Fibroblast of skin of scalp (primary cell): Measurements from ENCODE around the gene CGNL1.

Source experiments
- DNase-seq: peaks from one replicate; pipeline ENCODE4 v3.0.0-alpha.2; 2013

CGNL1 gene

DNA sequence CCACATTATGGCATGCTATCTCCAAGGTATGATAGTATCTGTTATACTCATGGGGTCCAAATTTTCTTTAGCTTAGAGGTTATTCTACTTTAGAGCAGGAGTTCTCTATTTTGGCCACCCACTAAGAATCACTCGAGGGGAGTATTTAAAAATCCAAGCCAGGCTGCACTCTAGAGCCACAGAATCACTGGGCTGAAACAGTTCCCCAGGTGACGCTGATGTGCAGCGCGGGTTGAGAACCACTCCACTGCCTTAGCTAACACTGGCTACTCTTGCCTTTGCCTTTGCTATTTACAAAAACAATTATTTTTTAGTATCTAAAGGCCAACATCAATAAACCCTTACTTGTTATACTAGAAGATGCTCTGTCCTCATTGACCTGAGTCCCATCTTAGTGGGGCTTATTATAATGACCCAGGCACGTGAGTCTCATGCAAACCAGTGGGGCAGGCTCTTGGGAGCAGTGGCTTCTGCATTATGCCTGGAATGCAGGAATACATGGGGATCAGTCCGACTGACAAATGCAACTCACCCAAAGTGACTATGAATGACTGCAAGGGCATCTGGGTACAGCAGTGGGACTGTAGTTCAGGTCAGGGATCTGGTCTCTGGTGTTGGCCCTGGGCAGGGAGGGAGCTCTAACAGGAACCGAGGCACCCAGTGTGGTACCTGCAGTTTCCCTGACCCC lies 21.7 kb upstream of the CGNL1 start:
- no peak for DNase-seq

DNA sequence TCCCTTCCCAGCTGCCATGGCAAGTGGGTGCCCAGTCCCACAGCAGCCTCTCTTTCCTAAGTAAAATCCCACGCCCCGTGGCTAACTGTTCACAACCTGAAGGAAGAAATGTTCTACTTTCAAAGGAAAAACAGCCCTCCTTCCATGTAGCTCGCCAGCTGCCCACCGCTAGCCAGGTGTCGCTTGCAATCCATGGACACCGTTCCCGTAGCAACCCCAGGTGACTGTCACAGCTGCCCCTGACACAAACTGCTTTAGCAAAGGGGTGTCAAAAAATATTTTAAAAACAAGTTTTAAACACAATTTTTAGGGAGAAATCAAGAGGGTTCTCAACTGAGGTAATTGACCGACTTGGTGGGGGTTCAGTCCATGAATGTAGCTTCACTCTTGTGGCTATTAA lies 21.0 kb upstream of the CGNL1 start:
- DNase-seq = no peak

DNA sequence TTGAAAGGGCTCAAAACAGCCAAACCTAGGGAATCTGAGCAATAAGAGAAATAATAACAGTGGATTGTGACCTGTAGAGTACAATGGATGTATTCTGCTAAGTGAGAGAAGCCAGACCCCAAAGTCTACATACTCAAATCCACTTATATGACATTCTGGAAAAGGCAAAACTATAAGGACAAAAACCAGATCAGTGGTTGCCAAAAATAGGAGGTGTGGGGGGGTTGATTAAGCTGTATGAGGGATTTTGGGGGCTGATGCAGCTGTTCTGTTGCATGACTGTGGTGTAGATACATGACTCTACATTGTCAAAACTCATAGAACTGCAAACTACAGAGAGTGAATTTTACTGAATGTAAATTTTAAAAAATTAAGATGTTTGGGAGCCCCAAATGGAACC lies 20.1 kb upstream of the CGNL1 start:
- no peak for DNase-seq

DNA sequence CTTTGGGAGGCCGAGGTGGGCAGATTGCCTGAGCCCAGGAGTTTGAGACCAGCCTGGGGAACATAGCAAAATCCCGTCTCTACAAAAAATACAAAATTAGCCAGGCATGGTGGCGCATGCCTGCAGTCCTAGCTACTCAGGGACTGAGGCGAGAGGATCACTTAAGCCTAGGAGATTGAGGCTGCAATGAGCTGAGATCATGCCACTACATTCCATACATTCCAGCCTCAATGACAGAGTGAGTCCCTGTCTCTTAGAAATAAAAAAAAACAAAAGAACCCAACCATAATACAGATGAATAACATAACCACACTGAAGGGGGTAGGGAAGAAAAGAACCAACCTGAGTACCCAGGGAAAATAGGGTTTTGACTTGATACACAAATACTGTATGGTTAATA lies 19.7 kb upstream of the CGNL1 start:
- peak; percentile 90 for DNase-seq

DNA sequence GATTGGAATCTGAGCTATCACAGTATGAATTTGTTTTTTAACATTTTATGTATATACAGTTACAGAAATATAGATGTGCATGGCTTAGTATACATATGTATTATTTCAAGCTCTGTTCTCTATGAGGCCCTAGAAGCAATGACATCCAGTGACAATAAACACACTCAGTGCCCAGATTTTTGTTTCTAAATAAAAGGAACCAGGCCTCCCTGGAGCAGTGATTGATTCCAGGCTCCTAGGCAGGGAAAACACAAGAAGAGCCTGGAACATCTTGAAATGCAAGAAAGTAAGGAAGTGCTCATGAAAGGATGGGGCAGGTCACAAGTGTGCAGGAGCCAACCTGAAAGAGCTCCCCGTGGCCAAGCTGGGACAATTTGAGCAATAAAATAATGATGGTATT lies 18.5 kb upstream of the CGNL1 start:
- DNase-seq = no peak

DNA sequence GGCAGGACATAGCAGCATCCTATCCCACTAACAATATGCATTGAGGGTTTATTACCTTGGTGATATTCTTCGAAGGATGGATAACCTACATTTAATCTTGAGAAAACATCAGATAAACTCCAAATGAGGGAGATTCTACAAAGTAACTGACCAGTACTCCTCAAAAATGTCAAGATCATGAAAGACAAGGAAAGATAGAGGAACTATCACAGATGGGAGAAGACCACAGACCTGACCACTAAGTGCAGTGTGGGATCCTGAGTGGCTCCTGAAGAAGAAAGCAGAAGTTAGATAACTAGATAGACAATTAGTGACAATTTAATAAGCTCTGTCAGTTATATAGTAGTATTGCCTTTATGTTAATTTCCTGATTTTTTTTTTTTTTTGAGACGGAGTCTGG lies 17.7 kb upstream of the CGNL1 start:
- no peak for DNase-seq

DNA sequence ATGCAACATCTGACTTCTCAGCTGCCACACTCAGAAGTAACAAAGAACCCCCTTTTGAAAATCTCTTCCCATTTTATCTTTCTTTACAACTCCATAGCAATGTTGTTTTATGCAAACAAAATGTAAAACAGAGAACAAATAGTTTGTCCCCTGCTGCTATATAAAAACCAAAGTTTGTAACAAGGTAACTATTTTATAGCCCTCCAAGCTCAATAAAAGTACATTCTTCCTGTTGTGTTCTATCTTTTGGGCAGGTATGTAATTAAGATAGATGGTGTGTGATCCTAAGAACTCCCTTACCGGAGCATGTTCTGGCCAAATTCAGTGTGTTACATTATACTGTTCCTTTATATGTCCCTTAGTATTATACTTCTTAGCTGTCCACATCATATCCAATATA lies 12.6 kb upstream of the CGNL1 start:
- DNase-seq = no peak

DNA sequence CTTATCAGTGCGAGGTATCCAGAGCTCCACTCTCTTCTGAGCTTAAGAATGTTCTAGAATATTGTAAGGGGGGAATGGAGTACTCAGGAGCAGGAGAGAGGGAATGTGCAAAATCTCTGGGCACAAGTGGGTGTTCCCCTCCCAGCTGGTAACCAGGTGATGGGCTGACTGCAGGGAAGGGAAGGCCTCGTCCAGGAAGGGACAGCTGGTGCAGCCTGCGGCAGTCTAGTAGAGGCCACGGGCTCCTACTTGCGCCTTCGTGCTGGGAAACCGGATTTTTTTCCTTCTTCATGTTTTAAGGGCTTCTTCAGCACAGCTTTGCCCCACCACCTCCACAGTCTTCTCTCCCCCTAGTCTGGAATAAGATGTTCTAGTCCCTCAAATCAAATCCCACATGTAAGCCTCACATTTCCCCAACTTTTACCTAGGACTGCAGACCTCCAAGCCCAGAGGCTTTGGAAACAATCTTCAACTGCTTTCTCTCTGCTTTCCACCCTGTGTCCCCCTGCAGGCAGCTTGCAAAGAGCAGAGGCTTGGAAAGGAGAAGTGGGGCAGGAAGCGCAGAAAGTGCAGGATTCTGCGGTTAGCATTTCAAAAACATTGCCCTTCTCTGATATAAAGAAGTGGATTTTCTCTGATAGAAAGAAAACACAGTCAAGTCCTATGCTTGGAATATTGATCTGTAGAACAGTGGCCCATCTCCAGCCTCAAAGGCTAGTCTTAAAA lies 11.9 kb upstream of the CGNL1 start:
- DNase-seq = peak; percentile 34

DNA sequence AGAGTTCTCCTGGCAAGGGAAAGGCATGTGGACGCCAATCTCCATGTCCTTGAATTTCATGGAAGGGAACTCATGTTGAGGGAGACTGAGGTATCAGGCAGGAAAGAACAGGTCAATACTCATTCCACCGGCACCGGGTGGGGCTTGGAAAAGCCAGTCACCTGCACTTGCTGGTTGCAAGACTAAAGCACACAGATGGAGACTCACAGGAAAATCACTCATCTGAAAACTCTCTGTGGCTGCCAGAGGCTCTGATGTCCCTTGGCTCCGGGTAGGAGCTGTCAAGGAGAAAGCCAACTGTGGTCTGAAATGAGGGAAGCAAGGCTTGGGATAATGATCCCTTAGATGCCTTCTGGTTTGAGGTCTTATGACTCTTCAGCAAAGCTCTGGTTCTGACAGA lies 8.7 kb upstream of the CGNL1 start:
- DNase-seq = no peak

DNA sequence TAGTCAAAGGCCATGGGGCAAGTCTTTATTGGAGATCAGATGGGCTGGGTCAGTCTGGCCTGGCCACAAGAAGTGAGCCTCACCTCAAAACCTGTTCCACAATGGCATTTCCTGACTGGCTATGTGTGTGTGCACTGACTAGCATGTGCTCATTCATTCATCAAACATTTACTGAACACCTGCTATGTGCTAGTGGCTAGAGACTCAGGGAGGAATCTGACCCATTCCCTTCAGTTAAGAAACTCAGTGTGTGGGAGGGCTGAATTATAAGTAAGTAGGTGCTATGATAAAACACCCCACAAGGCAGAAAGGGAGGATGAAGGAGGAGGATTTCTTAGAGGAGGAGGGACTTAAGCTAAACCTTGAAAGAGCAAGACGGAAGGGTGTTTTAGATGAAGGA lies 5.4 kb upstream of the CGNL1 start:
- DNase-seq = no peak

DNA sequence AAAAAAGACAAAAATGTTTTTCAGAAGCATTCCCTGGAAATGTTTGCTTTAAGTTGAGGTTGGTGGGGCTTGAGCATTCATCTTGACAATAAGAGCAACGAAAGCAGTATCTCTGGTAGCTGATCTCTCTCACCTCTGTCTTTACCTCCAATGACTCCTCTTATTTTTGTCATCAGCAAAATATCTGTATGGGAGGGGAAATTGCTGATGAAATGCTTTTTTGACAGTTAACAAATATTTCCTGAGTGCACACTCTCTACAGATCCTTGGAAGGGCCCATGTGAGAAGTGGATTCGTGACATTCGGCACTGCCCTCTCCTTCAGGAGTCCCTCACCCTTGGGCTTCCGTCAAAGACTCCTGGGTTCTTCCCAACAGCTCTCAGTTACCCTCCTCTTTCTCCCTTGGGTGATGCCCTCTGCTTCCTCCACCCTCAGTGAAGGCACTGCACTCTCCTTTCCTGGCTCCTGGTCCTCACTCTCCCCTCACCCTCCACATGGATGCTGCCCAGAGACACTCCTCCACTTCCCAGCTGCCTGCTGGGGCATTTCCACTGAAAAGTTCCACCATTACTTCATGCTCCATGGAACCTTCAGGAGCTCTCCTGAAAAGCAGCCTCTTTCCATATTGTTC lies 2.9 kb upstream of the CGNL1 start:
- no peak for DNase-seq

DNA sequence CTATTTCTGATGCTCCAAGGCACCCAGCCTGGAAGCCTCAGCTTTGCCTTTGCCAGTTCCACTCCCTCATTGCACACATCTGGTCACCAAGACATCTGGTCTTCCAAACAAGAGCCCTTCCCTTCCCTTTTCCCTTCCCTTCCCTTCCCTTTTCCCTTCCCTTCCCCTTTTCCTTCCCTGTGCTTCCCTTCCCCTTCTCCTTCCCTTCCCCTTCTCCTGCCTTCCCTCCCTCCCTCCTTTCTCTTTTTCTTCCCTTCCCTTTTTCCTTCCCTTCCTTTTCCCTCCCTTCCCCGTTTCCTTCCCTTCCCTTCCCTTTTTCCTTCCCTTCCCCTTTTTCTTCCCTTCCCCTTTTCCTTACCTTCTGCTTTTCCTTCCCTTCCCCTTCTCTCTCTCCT lies 2.4 kb upstream of the CGNL1 start:
- no peak for DNase-seq

DNA sequence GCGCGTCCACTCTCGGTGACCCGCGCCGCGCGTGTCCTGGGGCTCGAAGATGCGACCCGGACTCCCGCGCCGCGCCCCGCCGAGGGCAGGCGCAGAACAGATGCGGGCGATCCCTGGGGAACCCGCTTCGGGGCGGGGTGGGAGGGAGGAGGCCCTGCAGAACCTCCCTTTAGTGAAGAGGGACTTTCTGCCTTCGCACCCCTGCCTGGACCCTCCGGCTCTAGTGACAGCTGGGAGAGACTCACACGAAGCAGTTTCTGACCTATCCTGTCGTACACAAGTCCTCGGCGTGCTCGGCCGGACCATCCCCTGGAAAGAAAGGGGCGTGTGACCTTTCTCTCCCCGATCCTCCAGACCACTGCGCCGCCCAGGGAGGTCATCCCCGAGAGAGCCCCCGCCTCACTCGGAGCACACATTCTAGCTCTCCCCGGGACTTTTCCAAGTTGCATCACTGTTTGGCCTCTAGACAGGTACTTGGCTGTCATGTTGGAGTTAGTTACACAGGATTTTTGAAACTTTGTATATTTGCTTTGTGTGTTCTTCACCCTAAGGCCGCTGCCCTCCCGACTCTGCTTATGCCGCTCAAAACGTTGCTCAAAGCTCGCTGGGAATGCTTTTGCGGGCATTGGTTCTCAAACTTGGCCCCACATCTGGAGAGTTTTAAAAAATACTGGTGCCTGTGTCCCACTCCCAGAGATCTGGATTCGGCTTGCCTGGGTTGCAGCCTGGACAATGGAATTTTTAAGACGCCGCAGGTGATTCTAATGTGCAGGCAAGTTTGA lies 582 bp downstream of the CGNL1 start:
- DNase-seq = peak; percentile 7

DNA sequence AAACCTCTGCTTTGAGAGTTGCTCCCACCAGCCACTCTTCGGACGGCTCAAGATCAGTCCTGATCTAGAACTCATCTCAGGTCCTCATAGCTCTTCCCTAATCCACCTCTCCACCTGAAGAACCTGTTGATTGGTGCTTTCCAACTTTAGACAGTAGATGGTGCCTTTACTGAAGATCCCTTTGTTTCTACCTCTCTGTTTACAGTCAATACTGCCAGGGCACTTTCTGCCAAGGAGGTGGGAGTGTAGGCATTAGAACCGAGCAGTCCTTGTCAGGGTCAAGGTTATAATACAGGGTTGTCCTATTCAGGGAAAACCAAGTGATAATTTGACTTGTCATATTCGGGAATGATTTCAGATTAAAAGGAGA lies 1.2 kb downstream of the CGNL1 start:
- DNase-seq = no peak

DNA sequence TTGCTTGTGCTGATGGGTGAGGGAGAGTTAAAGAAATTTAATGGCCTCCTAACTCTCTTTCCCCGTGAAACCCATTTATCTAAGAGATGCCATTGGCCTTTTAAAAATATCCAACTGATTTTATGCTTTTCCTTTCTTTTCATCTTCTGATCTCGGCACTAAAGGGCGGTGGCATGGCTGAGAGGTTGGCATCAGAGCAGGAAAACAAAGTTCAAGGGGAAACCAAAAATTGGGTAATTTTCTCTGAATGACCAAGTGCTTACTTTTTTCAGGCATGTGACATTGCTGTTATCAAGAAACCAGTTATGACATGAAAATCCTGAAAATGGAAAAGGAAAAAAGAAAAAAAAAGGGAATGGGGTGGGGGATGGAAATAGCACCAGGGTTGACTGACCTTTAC lies 3.2 kb downstream of the CGNL1 start:
- DNase-seq = no peak

DNA sequence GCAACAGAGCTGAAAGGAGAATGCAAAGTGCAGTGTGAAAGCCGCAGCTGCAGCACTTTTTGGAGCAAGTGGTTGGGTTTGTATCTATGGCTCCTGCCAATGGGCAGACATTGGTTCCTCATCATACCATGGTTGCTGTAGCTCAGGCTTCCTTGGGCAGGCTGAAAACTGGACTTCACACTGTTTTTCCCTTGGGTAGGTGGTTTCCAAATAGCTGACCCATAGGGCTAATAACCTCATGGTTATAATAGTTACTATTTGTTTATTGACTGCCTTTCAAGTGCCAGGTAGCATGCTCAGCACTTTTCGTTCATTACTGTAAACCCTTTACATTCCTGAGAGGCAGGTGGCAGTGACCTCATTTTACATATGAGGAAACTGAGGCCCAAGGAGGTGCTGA lies 4.5 kb downstream of the CGNL1 start:
- DNase-seq = no peak

DNA sequence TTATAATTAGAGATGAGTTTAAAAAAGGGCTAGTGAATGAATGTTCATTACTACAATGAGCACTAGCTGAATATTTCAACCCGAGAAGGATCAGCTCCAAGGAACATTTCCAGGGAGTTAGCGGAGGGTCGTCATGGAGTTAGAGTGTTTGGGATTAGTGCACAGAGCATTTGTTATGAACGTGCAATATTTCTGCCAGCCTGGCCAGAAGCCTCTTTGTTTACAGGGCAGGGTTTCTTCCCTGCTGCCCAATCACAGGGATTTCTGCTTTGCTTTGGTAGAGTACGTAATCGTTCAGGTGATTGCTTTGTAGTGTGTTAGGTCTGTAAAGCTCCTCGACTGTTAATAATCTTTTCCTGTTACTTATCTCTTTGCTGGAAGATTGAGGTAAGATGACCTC lies 5.9 kb downstream of the CGNL1 start:
- no peak for DNase-seq

DNA sequence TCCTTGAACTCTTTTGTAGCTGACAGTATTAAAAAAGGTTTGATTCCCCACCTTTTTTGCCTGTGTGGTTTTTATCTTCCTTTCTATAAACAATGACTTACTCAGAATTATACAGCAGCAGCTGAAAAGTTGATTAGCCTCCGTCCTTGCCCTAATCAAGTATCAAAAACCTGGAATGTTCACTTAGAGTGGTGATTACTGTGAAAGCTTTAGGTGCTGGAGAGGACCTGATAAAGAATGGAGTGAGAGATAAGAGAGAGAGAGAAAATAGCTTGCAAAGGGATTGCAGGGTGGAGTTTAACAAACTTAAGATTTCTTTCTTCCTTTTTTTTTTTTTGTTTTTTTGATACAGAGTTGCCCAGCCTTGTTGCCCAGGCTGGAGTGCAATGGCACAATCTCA lies 6.7 kb downstream of the CGNL1 start:
- no peak for DNase-seq

DNA sequence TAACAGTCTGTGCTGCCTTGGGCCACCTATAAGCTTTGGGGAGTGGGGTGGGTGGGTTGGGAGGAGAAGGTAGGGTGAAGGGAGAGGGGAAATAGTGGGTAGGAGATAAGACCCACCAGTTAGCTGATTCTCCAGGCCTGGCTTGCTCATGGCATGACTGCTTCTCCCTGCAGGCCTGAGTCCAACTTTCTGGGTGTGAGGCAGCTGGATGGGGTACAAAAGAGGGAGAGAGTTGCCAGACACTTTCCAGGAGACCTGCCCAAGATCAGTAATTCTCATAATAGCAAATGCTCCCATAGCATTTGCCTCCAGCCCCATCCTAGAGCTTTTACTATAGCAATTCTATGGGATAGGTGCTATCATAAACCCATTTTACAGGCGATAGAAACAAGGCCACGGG lies 7.7 kb downstream of the CGNL1 start:
- DNase-seq = no peak

DNA sequence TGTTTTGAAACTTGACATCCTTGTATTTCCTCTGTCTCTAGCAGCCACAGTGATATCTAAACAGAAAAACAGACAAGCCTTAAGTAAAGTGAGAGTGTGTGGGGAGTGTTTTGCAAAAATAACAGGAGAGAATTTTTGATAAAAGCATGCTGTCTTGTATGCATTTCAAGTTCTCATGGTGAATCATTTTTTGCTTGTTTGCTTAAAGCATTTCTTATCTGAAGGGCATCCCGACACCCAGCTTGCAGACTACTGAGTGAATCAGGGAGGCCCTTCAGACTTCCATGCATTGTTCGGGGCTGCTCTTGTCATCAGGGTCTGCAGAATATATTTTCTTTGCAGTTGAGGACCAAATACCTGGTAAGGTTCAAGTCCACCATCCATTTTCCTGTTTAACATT lies 8.5 kb downstream of the CGNL1 start:
- peak; percentile 30 for DNase-seq

DNA sequence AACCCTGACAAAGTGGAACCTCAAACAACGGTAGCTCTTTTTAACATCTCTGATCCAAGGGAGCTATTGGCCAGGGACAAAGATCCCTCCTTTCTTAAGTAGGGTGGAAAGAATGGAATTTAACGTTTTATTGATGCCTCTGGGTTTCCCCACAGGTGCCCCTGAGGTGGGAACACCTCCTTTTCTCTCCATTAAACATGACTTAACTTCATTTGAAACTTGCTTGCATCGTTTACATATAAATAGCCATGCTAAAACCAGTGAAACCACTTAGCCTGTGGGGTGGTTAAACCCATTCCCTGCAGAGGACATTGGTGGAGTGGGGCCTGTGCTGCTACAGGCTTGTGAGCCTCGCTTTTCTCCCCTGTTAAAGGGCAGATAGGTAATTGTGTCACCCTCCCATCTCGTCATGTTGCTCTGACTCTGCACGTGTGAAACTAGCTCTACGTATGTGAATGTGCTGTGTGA lies 9.7 kb downstream of the CGNL1 start:
- DNase-seq = no peak

DNA sequence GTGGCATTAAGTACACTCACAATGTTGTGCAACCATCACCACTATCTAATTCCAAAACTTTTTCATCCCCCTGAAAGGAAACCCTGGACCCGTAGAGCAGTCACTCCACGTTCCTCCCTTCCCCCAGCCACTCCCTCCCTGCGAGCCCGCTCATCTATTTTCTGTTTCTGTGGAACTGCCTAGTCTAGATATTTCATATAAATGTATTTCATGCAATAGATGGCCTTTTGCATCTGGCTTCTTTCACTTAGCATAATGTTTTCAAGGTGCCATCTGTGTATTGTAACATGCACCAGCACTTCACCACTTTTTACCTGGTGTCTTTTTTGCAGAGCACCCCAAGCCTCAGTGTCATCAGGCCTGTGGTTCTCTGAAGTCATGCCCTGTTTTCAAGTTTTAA lies 10.7 kb downstream of the CGNL1 start:
- no peak for DNase-seq

DNA sequence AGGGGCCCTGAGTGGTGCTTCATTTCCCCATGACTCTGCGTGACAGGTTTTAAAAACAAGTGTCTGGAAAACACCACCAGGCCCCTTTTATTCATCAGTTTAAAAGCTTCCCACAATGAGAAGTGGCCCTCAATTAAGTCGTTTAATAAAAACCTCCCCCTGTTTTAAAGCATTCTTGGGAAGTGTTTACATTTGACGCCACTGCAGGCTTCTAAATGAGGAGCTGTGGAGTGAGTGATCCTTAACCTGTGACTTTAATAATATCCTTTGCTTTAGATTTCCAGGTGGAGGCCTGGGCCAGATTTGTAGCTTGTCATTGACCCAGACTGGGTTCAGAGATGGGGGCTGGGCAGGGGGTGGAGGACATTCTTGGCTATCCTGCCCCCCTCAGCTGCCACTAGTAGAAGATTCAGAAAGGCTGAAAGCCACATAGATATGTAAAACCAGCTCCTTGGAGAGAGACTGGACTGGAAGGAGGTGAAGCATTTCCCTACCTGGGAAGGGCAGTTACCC lies 11.3 kb downstream of the CGNL1 start:
- no peak for DNase-seq
